Astrocyte (in vitro differentiated cells and primary cell): ENCODE results near the gene OR51I2.

ENCODE experiments used
- CTCF ChIP-seq: IDR thresholded peaks from 2 replicates; pipeline ENCODE4 v1.5.1; 2011; ENCODE audit warnings: low read depth, mild to moderate bottlenecking, inconsistent platforms, low read length, moderate library complexity; ENCODE audit not compliant: insufficient read depth
- EZH2 ChIP-seq: IDR thresholded peaks from 2 replicates; pipeline ENCODE4 v1.6.1; 2012; ENCODE audit warnings: mild to moderate bottlenecking, low read length, inconsistent platforms; ENCODE audit not compliant: insufficient read depth

- TF ChIP-seq CTCF (no peak), EZH2 (no peak)
Observed at GRCh38 chr11:5505363-5506048, 56.4 kb downstream of the OR51I2 start.
